Measurements from ENCODE around the gene PTX4.
"Not testable (repeated sequence)": the region's sequence is repeated elsewhere in the genome, so short reads cannot be mapped to it uniquely, and the experiment has no call there.

PTX4 gene

GRCh38 chr16:1443403-1443973 is 45.3 kb downstream of the PTX4 start:
- DNase-seq (ENCODE audit: low read depth): no peak

GRCh38 chr16:1442697-1443096 is 46.0 kb downstream of the PTX4 start:
- DNase-seq (ENCODE audit: low read depth): no peak

- no peak for DNase-seq (ENCODE audit: low read depth)
These were observed 47.3 kb downstream of the PTX4 start for GRCh38 chr16:1441391-1441829.

DNA sequence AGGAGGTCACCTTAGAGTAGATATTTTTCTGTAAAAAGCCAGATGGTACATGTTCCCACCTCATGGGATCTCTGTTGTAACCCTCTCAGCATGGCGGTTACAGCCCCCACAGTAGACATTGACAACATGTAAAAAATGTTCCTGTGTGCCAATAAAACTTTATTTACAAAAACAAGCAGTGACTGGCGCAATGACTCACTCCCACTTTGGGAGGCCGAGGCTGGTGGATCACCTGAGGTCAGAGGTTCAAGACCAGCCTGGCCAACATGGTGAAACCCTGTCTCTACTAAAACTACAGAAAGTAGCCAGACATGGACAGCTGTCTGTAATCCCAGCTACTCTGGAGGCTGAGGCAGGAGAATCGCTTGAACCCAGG is 49.1 kb downstream of the PTX4 start:
- not testable (repeated sequence) for DNase-seq (ENCODE audit: low read depth)

DNA sequence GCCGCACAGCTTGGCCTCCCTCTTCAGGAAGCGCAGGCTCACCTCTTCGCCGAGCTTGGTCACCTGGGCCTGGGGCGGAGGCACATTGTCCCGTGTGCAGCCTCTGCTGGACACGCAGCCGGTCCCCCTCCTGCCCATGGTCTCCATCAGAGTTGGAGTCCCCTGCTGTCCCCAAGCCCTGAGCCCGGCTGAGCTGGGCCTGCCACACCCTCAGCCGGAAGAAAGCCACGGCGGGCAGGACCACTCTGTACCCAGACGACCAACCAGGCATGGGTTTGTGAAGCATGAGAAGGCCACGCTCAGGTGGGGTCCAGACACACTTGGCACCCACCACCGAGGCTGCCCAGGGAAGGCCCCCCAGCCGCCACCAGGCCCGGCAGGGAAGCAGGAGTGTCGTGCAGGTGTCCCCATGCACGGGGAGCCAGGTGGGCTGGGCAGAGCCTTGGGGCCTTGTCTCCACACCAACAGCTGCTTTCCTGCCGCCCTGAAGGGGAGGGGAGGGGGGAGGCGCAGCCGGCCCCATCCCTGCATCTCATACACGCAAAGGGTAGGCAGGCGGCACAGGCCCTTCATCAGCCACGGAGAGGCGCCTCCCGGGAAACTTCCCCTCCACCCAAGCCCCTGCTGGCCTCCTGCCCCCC is 49.6 kb downstream of the PTX4 start:
- no peak for DNase-seq (ENCODE audit: low read depth)

DNA sequence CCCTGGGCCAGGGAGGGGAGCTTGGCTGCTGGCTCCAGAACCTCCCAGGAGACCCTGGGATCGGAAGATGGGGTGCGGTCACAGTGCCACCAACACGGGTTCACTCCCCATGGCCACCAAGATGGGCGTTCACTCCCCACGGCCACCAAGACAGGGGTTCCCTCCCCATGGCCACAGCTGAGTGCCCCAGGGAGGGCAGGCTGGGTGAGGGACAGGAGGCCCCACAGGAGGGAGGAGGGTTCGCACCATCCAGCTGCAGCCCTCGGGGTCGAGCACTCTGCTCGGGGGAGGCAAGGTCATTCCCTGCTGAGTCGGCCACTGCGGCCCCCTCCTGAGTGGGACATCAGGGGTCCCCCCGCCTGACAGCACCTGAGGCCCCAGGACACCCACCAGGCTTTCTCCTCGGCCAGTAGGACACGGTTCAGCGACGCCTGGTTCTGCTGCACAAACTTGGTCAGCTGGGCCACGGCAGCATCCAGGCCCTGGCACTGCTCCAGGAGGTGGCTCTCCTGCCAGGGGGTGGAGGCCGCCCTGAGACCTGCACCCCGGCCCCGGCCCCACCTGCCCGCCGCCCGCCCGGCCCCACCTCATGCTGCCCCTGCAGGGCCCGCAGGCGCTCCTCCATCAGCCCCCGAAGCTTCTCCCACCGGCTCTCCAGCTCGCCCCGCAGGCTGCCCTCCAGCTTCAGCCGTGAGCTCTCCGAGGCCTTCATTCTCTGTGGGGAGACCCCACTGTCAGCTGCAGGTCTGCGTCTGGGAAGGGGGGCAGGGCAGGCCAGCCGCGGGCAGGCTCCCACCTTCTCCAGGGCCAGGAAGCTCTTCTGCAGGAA is 50.3 kb downstream of the PTX4 start:
- no peak for DNase-seq (ENCODE audit: low read depth)

DNA sequence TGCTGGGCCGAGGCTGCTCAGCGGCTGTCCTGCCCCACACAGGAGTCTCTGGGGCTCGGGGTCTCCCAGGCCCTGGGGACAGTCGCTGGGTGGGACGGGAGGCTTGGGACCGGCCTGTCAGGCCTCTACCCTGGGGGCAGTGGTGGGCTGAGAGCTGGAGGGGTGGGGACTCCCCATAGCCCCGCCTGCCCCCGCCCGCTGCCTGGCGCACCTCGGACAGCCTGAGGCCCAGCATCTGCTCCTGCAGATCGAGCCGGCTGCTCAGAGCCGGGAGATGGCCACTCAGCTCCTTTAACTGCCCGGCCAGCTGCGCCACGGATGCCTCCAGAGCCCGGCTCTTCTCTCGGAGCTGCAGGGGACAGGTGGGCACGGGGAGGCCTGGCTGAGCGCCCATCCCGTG is 51.1 kb downstream of the PTX4 start:
- DNase-seq (ENCODE audit: low read depth): no peak

DNA sequence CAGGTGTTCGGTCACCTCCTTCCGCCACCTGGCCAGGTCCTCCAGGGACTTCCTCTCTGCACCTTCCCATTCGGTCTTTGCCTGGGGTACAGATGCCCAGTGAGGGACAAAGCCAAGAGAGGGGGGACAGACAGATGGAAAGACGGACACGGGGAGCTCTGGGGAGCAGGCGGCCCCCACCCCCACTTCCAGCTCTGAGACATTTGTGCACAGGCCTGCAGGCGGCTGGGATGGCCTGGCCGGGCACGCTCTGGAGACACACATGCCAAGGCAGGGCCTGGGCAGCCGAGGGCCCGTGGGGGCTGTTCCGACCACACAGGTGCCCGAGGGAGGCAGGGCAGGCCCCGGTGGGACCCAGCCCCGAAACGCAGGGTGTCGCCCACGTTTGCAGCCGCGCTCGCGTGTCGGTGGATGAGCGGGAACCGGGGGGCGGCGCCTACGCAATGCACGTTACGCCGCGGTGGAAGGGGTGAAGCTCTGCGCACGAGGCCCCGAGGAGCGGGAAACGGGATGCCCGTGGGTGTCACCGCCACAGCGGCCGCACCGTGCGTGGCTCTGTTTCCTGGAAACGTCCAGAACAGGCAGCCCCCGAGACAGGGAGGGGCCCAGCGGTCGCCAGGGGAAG is 51.9 kb downstream of the PTX4 start:
- DNase-seq (ENCODE audit: low read depth): no peak

- no peak for DNase-seq (ENCODE audit: low read depth)
These were observed 52.6 kb downstream of the PTX4 start for GRCh38 chr16:1435921-1436697.

Data from stimulated activated CD8-positive, alpha-beta memory T cell treated with anti-CD3 and anti-CD28 coated beads, Interleukin-12 subunit alpha, Interleukin-12 subunit beta, amount 100 ng/mL, for 4 hours (primary cell).